HG02973 (cell line): ENCODE data around the gene OR4K15.
"Not testable (repeated sequence)": the region's sequence is repeated elsewhere in the genome, so short reads cannot be mapped to it uniquely, and the experiment has no call there.

Source experiments
- ATAC-seq: cut with Tn5 transposase; IDR thresholded peaks from one replicate; pipeline ENCODE4 v1.9.1; 2021; ENCODE audit warnings: moderate library complexity; ENCODE audit not compliant: unreplicated experiment

The OR4K15 gene, protein sequence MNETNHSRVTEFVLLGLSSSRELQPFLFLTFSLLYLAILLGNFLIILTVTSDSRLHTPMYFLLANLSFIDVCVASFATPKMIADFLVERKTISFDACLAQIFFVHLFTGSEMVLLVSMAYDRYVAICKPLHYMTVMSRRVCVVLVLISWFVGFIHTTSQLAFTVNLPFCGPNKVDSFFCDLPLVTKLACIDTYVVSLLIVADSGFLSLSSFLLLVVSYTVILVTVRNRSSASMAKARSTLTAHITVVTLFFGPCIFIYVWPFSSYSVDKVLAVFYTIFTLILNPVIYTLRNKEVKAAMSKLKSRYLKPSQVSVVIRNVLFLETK

DNA sequence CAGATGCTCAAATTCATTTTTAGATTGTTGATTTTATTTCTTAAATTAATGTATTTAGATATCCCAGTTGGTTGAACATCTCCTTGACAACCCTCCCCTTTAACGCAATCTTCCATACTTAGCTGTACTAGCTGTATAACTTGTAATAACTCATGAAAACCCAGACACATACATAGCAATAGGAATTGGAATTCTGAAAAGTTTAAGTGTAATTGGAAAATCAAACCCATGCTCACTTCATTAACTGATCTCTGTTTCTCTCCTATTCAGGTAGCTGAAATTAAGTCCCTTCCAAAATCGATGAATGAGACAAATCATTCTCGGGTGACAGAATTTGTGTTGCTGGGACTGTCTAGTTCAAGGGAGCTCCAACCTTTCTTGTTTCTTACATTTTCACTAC is at the start of gene OR4K15:
Gene OR4K15, plus strand, starts transcription at position 301 of the 400 bp plus-strand sequence. Its CDS starts 0 bp downstream, at position 301.
- ATAC-seq: no peak

DNA sequence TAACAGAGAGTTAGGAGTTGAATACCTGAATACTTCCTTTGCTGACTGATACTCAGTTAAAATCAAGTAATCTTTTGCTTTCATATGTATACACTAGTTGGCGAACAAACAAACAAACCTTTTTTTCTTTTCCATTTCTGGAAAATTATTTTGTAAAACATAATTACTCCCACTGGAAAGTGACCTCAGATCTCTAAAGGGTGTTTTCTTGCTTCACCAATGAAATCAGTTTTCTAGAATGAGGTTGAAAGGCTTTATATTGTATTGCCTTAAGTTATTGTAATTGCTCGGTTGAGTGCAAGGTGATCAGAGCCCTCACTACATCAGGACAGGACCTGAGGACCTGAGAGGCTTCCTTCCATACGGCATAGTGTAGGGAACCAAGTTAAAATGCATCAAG is 44.8 kb upstream of the OR4K15 start, which contains the start of gene OR4K1:
Gene OR4K1, plus strand, starts transcription at position 301 of the 400 bp plus-strand sequence. CDS start 4,750 bp downstream, outside the sequence.
- no peak for ATAC-seq

DNA sequence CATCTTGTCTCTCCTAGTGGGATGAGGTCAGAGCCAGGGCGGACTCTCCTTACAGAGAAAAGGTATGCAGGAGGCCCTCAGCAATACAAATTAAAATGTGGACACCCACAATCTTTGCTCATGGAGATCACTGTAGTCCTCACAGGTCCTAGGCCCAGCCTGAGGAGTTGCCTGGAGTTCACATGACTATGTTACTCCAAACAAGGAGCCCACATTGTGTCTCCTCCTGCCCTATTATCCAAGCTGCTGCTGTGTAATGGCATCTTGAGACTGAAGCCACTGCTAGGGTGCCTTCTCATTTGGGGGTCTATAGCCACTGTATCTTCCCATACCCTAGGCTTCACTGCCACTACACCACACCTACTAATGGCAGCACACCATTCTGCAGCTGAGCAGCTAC is 33.7 kb upstream of the OR4K15 start:
- ATAC-seq: no peak

DNA sequence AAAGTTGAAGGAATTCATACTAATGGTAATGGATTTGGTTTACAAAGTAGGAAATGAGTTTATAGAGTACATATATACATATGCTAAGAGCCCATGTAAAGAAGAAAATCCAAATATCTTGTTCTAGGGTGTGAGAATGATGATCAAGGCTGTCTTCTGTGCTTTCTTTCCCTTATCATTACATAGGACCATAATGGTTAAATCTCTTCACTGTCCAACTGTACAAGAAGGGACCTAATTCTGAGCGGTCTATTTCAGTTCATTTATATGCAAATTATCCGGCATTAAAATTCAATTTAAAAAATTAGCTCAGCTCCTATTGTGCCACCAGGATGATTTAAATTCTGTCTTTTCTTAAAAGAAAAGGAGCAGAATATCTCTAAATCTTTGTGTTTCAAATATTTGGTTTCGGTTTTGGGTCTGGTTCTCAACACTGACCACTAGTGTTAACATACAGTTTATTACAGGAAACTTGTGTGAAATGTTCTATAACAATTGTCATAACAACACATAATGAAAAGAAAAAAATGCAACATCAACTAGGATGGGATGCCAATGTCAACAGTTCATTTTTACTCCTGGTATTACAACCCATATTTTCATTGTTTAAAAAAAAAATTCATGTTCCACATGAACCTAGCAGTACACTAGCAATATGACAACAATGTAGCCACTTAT is 27.8 kb upstream of the OR4K15 start:
- no peak for ATAC-seq

DNA sequence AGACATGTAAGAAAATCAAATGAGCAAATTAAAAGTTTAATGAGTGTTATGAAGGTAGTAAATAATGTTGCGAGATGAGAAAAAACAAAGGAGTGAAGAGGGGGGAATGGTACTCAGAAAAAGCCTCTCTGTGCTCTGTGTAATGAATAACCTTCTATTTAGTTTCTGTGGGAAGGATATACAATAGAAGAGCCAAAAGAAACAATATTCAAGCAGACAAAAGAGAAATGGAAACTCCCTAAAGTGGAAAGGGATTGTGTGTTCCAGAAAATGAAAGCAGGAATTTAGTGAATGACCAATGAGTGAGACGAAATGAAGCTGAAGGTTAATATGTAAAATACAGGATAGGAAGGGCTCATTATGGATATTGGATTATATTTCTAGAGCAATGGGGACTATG is 26.2 kb upstream of the OR4K15 start:
- ATAC-seq: no peak

DNA sequence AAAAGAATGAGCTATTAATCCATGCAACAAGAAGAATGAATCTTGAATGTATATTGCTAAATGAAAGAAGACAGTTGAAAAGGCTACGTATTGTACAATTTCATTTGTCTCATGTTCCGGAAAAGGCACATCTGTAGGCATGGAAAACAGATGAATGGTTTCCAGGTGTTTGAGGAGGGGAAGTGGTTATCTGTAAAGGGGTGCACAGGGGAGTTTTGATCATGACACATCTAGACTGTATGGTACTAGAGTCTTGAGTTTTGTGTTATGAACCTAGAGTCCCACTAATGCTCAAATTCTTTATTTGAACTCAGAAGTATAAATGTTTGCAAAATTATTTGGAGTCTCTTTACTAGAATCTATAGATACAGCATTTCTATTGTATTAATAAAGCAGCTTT is 5.7 kb upstream of the OR4K15 start:
- ATAC-seq: not testable (repeated sequence)

DNA sequence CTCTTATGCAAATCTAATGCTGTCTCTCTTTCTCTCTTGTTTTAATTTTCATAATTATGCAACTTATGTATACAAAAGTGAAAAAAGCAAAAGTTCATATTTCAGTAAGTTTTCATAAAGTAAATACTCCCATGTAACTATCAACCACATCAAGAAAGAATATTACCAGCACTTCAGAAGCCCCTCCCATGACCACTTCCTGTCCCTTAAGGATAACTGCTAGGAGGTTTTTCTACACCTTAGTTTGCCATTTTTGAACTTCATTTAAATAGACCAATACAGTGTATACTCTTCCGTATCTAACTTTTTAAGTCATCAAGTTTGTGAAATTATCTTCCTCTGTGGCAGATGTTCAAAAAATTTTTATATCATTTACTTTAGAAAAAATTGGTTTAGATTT is 547 bp upstream of the OR4K15 start:
- no peak for ATAC-seq

DNA sequence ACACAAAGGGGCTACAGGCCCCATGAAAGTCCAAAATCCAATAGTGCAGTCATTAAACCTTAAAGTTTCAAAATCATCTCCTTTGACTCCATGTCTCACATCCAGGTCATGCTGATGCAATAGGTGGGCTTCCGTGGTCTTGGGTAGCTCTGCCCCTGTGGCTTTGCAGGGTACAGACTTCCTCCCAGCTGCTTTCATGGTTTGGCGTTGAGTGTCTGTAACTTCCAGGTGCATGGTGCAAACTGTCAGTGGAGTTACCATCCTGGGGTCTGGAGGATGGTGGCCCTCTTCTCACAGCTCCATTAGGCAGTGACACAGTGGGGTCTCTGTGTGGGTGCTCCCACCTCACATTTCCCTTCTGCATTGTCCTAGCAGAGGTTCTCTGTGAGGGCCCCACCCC is 18.0 kb downstream of the OR4K15 start:
- ATAC-seq: no peak

DNA sequence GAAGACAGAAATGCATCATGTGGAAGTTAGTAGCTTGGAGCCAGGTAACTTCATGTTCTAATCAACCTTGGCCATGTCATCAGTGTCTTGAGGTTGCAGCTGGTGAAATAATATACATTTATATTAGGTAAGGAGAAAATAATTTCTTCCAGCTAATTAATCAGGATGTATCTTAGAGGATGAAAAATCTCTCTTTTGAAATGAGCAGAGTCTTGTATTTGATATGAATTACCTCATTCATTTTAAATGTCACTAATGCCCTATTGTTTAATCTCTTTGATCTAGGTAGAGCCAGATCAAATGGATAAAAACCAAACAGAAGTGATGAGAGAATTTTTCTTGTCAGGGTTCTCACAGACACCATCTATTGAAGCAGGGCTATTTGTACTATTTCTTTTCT is 26.5 kb downstream of the OR4K15 start, which contains the start of gene OR4Q2:
Gene OR4Q2, plus strand, starts transcription at position 301 of the 400 bp plus-strand sequence.
- no peak for ATAC-seq

DNA sequence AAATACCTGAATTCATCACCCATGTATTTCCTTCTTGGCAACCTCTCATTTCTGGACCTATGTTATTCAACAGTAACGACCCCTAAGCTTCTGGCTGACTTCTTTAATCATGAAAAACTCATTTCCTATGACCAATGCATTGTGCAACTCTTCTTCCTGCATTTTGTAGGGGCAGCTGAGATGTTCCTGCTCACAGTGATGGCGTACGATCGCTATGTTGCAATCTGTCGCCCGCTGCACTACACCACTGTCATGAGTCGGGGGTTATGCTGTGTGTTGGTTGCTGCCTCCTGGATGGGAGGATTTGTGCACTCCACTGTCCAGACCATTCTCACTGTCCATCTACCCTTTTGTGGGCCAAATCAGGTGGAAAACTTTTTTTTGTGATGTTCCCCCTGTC is 26.9 kb downstream of the OR4K15 start:
- ATAC-seq: no peak

DNA sequence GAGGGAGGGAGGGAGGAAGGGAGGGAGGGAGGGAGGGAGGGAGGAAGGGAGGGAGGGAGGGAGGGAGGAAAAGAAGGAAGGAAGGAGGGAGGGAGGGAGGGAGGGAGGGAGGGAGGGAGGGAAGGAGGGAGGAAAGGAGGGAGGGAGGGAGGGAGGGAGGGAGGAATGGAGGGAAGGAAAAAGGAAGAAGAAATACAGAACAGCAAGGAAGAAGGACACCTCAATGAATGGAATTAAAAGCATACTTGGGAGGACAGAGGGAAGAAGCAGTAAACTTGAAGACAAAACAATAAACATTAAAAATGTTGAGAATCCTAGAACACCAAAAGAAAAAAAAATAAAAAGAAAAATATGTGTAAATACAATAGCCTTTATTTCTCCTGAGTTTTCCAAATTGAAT is 32.8 kb downstream of the OR4K15 start:
- ATAC-seq: no peak

DNA sequence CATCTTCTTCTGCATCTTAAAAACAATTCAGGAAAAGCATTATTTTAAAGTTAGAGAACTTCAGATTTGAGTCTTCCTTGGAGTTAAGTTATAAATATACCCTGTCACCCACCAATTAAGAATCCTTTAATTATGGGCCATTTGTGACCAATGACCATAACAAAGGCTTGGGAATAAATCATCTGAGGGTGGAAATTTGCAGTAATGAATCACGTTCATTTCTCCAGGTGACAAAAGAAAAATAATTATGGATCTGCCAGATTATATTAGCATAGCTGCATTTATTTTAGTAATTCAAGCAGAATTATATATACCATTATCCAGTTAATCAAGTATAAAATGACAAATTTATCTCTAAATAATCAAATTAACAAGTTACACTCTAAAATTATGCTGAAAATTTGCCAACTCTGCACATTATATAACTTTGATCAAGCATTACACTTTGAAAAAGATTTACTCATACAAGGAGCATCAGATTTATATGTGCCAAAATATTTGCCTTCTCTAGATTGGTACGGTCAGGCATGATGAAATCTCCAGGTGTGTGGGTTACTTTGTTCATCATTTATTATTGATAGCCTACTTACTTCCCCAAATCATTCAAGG is 44.0 kb downstream of the OR4K15 start, which contains the start of gene OR4K14:
Gene OR4K14, minus strand, starts transcription at position 51 of the 609 bp plus-strand sequence. CDS start 4,114 bp downstream, outside the sequence.
- no peak for ATAC-seq
